HG03064 (cell line): ENCODE measurements around the gene KMT2B.
"Not testable (repeated sequence)": the region's sequence is repeated elsewhere in the genome, so short reads cannot be mapped to it uniquely, and the experiment has no call there.

Source experiments
- ATAC-seq: cut with Tn5 transposase; IDR thresholded peaks from one replicate; pipeline ENCODE4 v1.9.1; 2021; ENCODE audit warnings: low read depth; ENCODE audit not compliant: unreplicated experiment

KMT2B gene, protein sequence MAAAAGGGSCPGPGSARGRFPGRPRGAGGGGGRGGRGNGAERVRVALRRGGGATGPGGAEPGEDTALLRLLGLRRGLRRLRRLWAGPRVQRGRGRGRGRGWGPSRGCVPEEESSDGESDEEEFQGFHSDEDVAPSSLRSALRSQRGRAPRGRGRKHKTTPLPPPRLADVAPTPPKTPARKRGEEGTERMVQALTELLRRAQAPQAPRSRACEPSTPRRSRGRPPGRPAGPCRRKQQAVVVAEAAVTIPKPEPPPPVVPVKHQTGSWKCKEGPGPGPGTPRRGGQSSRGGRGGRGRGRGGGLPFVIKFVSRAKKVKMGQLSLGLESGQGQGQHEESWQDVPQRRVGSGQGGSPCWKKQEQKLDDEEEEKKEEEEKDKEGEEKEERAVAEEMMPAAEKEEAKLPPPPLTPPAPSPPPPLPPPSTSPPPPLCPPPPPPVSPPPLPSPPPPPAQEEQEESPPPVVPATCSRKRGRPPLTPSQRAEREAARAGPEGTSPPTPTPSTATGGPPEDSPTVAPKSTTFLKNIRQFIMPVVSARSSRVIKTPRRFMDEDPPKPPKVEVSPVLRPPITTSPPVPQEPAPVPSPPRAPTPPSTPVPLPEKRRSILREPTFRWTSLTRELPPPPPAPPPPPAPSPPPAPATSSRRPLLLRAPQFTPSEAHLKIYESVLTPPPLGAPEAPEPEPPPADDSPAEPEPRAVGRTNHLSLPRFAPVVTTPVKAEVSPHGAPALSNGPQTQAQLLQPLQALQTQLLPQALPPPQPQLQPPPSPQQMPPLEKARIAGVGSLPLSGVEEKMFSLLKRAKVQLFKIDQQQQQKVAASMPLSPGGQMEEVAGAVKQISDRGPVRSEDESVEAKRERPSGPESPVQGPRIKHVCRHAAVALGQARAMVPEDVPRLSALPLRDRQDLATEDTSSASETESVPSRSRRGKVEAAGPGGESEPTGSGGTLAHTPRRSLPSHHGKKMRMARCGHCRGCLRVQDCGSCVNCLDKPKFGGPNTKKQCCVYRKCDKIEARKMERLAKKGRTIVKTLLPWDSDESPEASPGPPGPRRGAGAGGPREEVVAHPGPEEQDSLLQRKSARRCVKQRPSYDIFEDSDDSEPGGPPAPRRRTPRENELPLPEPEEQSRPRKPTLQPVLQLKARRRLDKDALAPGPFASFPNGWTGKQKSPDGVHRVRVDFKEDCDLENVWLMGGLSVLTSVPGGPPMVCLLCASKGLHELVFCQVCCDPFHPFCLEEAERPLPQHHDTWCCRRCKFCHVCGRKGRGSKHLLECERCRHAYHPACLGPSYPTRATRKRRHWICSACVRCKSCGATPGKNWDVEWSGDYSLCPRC (N-terminal part only)

DNA sequence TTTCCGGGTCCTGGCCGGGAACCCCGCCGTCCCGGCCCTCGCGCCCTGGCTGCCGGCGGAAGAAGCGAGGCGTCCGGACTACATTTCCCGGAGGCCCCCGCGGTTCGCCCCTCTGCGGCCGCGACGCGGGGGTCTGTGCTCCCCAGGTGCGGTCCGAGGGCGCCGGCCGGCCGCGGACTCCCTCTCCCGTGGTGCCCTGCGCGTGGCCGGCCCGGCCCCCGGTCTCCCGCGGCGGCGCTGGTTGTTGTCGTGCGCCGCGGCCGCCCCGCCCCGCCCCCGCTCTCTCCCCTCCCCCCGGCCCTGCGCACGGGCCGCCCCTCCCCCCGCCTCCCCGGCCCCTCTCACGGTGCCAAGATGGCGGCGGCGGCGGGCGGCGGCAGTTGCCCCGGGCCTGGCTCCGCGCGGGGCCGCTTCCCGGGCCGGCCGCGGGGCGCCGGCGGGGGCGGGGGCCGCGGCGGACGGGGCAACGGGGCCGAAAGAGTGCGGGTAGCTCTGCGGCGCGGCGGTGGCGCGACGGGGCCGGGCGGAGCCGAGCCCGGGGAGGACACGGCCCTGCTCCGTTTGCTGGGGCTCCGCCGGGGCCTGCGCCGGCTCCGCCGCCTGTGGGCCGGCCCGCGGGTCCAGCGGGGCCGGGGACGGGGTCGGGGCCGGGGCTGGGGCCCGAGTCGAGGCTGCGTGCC lies at the start of gene KMT2B:
KMT2B (plus strand) TSS at position 339 of the 680 bp plus-strand sequence; CDS start at position 355, 16 bp downstream.
- ATAC-seq, result peak; percentile 41

DNA sequence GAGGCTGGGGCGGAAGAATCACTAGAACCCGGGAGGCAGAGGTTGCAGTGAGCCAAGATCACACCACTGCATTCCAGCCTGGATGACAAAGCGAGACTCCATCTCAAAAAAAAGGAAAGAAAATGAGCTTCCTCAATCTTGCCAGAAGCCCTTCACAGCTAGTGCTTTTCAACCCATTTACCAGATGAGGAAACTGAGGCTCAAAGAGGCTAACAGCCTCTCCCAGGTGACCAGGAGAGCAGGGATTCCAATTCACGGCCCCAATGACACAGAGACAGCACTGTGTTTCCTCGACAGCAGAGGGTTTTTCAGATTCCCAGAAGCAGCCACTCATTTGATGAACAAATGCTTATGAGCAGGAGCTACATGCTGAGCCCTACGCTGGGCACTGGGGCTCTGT lies 48.2 kb upstream of the KMT2B start:
- ATAC-seq, result no peak

DNA sequence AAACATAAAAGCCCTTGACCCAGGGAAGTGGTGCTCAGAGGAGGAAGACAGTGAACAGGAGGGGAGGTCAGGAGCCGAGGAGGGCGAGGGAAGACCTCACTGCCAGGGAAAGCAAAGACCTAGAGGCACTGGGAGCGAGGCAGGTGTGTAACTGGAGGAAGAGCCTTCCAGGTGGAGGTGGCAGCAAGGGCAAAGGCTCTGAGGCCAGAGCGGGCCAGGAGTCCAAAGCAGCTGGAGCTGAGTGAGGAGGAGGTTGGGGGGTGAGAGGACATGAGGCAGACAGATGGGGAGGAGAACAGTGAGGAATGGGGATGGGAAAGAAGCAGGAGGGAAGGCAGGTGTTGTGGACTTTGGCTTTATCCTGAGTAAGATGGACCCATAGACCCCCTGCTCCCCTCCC lies 47.8 kb upstream of the KMT2B start:
- ATAC-seq, result no peak

DNA sequence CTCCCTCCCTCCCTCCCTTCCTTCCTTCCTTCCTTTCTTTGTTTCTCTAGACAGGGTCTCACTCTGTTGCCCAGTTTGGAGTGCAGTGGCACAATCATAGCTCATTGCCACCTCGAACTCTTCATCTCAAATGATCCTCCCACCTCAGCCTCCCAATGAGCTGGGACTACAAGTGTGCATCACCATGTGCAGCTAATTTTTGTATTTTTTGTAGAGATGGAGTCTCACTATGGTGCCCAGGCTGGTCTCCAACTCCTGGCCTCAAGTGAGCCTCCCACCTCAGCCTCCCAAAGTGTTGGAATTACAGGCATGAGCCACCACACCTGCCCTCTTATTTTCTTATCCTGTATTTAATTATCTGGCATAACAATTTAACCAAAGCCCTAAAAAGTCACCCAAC lies 47.1 kb upstream of the KMT2B start:
- ATAC-seq, result no peak

DNA sequence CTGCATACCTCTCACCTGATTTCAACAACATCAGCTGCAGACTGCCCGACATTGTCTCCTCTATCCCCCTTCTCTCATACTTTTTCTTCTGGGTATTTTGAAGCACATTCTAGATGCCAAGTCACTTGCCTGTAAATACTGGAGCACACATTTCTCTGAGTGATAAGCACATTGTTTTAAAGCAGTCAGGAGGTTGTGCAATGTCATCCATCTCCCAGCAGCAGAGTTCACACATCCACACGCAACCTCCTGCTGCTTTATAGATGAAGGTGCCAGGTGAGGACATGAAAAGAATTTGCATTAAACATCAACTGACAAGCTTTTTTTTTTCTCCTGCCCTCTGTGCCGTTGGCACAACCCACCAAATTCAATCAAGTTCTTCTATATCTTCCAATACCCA lies 46.0 kb upstream of the KMT2B start:
- no peak for ATAC-seq

DNA sequence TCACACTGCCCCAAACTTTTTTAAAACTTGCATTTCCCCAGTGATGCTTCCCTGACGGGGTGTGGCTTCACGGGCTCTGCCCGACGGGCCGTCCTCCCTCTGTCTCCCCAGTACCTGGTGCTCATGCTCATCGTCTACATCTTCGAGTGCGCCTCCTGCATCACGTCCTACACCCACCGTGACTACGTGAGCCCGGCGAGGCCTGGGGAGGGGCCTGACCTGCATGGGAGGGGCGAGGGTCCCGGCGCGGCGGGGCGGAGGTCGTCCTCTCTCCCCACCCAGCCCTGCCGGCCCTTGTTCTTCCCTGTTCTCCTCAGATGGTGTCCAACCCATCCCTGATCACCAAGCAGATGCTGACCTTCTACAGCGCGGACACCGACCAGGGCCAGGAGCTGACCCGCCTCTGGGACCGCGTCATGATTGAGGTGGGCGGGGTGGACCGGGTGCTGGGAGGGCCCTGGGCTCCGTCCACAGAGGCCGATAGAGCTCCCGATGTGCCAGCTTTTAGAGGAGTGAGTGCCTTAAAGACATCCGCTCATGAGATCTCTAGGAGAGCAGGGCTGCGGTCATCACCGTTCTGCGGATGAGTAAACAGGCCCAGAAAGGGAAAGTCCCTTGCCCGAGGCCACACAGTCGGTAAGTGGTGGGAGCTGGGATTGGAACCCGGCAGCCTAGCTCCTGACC lies 44.5 kb upstream of the KMT2B start:
- no peak for ATAC-seq

DNA sequence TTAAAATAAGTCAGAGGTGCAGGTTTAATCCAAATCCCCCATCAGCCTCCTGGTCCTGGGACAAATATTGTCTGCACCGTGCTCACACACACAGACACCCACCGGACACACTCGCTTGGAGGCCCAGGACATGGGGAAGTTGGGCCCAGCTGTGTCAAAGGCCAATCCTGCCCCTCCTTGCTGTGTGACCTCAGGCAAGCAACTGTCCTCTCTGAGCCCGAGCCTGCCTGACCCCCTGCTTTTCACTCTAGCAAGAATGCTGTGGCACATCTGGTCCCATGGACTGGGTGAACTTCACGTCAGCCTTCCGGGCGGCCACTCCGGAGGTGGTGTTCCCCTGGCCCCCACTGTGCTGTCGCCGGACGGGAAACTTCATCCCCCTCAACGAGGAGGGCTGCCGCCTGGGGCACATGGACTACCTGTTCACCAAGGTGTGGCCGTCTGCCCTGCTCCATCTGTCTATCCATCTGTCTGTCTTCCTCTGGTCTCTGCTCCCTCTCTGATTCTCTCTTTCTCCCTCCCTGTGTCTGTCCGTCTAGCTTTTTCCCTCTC lies 42.1 kb upstream of the KMT2B start:
- no peak for ATAC-seq

DNA sequence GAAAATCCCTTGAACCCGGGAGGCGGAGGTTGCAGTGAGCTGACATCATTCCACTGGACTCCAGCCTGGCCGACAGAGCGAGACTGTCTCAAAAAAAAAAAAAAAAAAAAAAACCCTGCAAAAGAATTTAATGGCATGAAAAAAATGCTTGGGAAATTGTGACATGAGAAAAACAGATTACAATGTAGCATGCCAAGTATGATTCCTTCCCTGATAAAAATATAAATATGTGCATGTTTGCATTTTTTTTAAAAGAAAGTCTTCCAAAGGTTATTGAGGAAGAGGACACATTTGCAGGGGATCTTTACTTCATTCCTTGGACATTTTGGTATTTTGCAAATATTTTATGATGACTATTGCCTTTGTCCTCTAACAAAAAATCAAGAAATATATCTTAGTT lies 28.0 kb upstream of the KMT2B start:
- ATAC-seq, result no peak

DNA sequence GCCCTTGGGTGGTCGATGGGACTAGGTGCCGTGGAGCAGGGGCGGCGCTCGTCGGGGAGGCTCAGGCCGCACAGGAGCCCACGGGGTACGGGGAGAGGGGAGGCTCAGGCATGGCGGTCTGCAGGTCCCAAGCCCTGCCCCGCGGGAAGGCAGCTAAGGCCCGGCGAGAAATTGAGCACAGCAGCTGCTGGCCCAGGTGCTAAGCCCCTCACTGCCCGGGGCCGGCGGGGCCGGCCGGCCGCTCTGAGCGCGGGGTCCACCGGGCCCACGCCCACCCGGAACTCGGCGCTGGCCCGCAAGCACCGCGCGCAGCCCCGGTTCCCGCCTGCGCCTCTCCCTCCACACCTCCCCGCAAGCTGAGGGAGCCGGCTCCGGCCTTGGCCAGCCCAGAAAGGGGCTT lies 26.7 kb upstream of the KMT2B start:
- not testable (repeated sequence) for ATAC-seq

DNA sequence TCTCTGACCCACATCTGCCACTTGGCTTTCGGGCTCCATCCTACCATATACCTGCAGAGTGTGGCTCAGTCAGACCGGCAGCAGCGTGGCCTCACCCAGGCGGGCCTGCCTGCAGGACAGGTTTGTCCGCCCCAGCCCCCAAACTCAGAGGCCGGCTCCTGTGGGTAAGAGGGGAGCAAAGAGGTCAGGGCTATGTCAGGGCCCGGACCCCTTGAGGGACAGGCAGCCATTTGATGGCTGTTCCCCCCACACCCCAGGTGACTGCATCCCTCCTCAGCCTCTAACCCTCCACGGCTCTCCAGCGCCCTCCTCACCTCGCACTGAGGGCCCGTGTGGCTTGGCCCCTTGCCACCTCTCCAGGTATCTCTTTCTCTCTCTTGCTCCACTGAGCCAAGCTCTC lies 25.8 kb upstream of the KMT2B start:
- ATAC-seq, result no peak

DNA sequence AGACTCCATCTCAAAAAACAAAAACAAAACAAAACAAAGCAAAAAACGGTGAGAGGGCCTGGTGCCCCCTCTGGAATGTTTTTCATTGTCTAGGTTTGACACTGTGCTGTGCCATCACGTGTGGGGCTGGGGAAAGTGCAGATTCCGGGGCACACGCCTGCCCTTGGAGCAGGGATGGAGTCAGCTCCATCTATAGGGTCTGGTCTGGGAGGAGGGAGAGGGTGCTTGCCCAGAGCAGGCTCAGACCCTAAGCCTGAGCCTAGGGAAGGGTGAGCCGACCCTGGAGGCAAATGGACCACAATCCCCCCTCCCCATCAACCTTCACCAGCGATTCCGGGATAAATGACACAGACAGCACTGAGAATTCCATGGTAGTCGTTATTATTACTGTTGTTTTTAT lies 24.4 kb upstream of the KMT2B start:
- ATAC-seq, result no peak

DNA sequence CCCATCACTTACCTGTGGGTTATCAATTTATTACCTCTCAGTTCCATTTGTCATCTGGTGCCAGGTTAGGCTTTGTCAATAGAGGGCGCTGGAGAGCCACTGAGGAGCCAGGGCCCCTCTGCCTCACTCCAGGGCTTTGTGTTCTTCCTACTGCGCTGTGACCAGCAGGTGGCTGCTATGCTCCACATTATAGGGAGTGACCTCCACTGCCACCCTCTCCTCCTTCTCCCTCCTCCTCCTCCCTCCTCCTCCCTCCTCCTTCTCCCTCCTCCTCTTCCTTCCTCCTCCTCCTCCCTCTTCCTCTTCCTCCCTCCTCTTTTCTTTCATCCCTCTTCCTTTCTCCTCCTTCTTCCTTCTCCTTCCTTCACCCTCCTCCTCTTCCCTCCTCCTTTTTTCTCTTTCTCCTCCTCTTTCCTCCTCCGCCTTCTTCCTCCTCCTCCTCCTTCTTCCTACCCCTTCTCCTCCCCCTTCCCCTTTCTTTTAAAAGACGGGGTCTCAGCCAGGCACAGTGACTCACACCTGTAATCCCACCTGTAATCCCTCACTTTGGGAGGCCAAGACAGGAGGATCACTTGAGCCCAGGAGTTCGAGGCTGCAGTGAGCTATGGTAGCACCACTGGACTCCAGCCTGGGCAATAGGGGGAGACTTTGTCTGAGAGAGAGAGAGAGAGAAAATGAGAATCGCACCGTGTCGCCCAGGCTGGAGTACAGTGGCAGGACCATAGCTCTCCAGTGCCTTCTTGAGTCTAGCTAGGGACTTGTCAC lies 23.8 kb upstream of the KMT2B start:
- peak; percentile 66 for ATAC-seq

DNA sequence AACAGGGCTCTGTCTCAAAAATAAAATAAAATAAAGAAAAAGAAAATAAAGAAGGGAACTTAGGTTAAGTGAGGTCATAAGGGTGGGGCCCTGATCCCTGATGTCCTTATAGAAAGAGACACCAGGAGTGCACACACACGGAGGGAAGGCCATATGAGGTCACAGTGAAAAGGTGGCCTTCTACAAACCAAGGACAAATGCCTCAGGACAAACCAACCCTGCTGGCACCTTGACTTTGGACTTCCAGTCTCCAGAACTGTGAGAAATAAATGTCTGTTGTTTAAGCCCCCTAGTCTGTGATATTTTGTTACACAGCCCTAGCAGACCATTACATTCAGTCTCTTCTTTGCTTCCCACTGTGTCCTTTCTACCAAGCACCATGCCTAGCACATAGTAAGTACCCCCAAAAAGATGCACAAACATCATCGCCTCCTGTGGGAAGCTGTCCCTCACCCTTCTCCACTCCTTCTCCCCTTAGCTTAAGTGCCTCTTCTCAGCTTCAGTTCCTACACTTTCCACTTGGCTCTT lies 21.8 kb upstream of the KMT2B start:
- ATAC-seq, result no peak

DNA sequence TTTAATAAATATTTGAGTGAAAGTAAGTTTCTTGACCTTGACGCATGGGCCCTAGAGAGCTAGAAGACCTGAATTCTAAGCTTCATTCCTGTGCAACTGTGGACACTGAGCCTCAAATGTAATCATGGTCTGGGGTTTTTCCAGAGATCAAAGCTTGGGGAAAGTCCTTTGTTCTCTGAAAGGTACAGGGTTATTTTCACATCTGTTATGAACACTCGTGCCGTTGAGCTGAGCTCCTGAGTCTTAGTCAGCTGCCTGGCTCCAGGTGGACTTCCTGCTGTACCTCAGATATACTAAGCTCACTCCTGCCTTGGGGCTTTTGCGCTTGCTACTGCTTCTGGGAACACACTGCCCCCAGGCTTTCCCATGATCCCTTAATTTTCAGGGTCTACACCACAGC lies 21.0 kb upstream of the KMT2B start:
- no peak for ATAC-seq

DNA sequence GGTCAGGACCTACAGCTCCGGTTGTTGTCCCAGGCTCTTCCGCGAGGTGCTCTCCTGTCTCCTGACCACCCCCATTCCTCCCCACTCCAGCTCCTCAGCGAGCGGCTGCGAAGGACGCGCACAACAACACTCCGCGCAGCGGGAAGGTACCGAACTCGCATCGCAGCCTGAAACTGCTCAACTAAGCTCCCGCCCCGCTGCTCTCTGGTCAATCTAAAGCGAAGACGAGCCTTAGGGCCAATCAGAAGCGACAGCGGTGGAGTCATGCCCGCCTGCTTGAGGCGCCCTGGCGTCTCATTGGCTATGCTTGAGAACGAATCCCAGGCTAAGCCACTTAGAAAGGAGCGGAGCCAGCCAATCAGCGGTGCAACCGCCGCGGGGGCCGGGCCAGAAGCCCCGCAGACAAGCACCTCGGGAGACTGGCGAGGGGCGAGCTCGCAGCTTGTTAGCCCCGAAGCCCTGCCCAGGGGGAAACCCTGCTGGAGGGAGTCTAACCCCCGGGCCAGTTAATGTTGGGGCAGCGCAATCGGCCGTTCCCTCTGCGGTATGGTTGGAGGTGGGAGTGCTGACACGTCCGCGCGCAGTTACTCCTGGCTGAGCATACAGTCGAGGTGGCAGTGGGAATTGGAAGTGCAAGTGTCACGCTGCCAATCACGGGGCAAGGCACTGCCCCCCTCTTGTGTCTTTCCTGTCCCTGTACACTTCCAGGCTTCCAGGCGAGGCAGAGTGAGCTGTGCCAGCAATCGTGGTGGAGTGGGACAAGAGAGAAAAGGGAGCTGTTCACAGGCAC lies 15.4 kb upstream of the KMT2B start:
- ATAC-seq, result peak; percentile 87

DNA sequence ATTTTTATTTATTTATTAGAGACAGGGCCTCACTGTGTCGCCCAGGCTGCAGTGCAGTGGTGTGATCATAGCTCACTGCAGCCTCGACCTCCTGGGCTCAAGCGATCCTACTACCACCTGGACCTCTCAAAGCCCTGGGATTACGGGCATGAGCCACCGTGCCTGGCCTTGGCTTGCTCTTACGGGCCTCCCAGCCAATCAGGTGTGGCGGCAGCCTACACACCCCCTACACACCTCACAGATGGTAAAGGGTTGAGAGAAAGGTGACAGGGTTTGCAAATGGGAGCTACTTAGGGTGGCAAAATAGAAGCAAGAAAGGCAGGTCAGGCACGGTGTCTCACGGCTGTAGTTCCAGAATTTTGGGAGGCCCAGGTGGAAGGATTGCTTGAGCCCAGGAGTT lies 14.5 kb upstream of the KMT2B start:
- ATAC-seq, result no peak

DNA sequence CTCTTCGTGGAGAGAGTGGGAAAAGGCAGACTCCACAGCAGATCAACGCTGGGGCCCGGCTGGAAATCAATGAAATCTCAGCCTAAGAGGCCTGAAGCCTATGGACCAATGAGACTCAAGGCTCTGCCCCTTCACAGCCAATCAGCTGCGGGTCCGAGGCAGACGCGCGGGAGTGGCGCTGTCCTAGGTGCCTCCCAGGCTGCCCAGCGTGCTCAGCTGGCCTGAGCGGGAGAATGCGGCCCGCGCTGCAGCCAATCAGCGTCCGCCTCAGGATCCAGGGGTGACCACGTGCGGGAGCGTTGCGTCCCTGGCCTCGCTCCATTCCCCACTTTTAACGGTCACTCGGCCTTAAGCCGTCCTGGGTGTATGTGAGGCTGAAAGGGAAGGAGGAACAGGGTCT lies 13.6 kb upstream of the KMT2B start, which contains the start of gene ZBTB32:
ZBTB32 (plus strand) TSS at position 341 of the 400 bp plus-strand sequence. CDS start 10,069 bp downstream, outside the sequence.
- ATAC-seq, result no peak
